Osteocyte (in vitro differentiated cells): ENCODE data around the gene ABCC9. TPM values are rescaled to one million over a fixed set of nuclear protein-coding genes. Genes with fewer than 3 reads are reported as not detected.

Experiments used
- DNase-seq: peaks from one replicate; pipeline ENCODE4 v3.0.0; 2021; ENCODE audit warnings: mixed read lengths; ENCODE audit not compliant: unreplicated experiment; ENCODE audit errors: extremely low spot score
- H3K27ac Mint-ChIP-seq: one replicate; pipeline ENCODE4 v1.8.0; 2021; ENCODE audit warnings: mild to moderate bottlenecking, mixed read lengths; ENCODE audit not compliant: unreplicated experiment
- H3K27me3 Mint-ChIP-seq: one replicate; pipeline ENCODE4 v1.8.0; 2021; ENCODE audit warnings: mixed read lengths; ENCODE audit not compliant: unreplicated experiment
- H3K36me3 Mint-ChIP-seq: one replicate; pipeline ENCODE4 v1.8.0; 2021; ENCODE audit warnings: mixed read lengths; ENCODE audit not compliant: unreplicated experiment
- H3K4me1 Mint-ChIP-seq: one replicate; pipeline ENCODE4 v1.8.0; 2021; ENCODE audit warnings: mixed read lengths; ENCODE audit not compliant: unreplicated experiment
- H3K4me3 Mint-ChIP-seq: one replicate; pipeline ENCODE4 v1.8.0; 2021; ENCODE audit warnings: mild to moderate bottlenecking, moderate library complexity, mixed read lengths; ENCODE audit not compliant: unreplicated experiment
- H3K9me3 Mint-ChIP-seq: one replicate; pipeline ENCODE4 v1.8.0; 2021; ENCODE audit warnings: mixed read lengths; ENCODE audit not compliant: unreplicated experiment
- CTCF ChIP-seq: fragments of 200-600 bp; sonication (generic); IDR thresholded peaks from 2 replicates; pipeline ENCODE4 v1.5.0; 2021; ENCODE audit warnings: antibody characterized with exemption, mild to moderate bottlenecking, moderate library complexity
- total RNA-seq: library from RNA; stranded (reverse); gene quantifications from 2 replicates; pipeline ENCODE4 v1.2.1, GENCODE V29; 2021

ABCC9 gene
- total RNA-seq, 1 donor from 2014 or later = 0.46 TPM

GRCh38 chr12:21984375-21984774 lies 43.1 kb upstream of the ABCC9 start:
- Mint-ChIP-seq H3K4me3 (no peak overlapping the region), H3K27ac (no peak overlapping the region), H3K27me3 (peaks cover 6% of the 10 kb centered on the region), H3K9me3 (no peaks in the 10 kb centered on the region), H3K36me3 (no peaks in the 10 kb centered on the region), H3K4me1 (peaks cover 6% of the 10 kb centered on the region)
- no peak for TF ChIP-seq CTCF
- no peak for DNase-seq

DNA sequence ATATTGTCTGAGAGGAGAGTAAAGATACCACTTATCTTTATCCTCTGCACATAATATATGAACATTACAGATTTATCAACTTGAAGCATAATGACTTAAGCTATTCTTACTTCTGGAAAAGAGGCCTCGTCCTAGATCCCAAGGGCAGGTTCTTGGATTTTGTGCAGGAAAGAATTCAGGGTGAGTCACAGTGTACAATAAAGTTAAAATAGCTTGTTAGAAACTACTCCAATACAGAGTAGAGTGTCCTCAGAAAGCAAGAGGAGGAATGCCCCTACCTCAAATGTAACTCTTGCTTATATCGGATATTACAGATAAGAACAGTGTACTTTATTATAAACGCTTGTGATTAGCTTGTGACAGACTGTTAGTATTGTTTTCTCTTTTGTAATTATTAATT lies 41.9 kb upstream of the ABCC9 start:
- no peaks in the 10 kb centered on the region for H3K36me3 Mint-ChIP-seq
- TF ChIP-seq CTCF = no peak
- H3K9me3 Mint-ChIP-seq = no peaks in the 10 kb centered on the region
- no peak for DNase-seq
- H3K27me3 Mint-ChIP-seq = peaks cover 9% of the 10 kb centered on the region
- no peak overlapping the region for H3K4me3 Mint-ChIP-seq
- H3K27ac Mint-ChIP-seq = no peak overlapping the region
- peaks cover 6% of the 10 kb centered on the region for H3K4me1 Mint-ChIP-seq

- Mint-ChIP-seq H3K9me3 (no peaks in the 10 kb centered on the region), H3K36me3 (no peaks in the 10 kb centered on the region), H3K4me1 (peaks cover 3% of the 10 kb centered on the region), H3K27ac (no peak overlapping the region), H3K27me3 (peaks cover 7% of the 10 kb centered on the region), H3K4me3 (no peak overlapping the region)
- no peak for DNase-seq
- TF ChIP-seq CTCF = no peak
These were observed 39.3 kb upstream of the ABCC9 start for GRCh38 chr12:21980544-21980943.

DNA sequence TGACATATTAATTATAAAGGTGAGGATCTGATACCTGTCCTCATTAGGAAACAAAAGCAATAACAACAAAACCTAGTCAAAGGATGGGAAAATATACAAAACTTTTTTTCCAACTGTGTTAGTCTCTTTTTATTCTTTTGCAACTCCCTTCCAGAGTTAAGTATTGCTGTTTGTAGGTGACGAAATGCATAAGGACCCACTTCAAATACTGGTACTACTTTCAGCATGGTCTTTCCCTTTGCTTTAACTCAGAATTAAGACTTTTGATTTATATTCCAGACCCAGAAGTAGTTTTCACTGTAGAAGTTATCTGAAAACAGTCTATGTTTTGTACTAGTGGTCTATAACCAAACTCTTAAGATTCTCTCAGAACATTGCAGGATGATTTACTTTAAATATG lies 34.1 kb upstream of the ABCC9 start:
- no peaks in the 10 kb centered on the region for H3K9me3 Mint-ChIP-seq
- DNase-seq = no peak

GRCh38 chr12:21973221-21973620 lies 32.0 kb upstream of the ABCC9 start:
- DNase-seq = no peak
- peaks cover 17% of the 10 kb centered on the region for H3K27me3 Mint-ChIP-seq
- H3K36me3 Mint-ChIP-seq = no peaks in the 10 kb centered on the region
- no peak for TF ChIP-seq CTCF
- no peak overlapping the region for H3K27ac Mint-ChIP-seq
- H3K9me3 Mint-ChIP-seq = no peaks in the 10 kb centered on the region
- H3K4me3 Mint-ChIP-seq = no peak overlapping the region
- peaks cover 6% of the 10 kb centered on the region for H3K4me1 Mint-ChIP-seq

More for the DNA sequence above, 34.1 kb upstream of the ABCC9 start:
- peaks cover 6% of the 10 kb centered on the region for H3K4me1 Mint-ChIP-seq
- peaks cover 21% of the 10 kb centered on the region for H3K27me3 Mint-ChIP-seq
- H3K27ac Mint-ChIP-seq = no peak overlapping the region
- H3K4me3 Mint-ChIP-seq = no peak overlapping the region
- TF ChIP-seq CTCF = no peak
- H3K36me3 Mint-ChIP-seq = no peaks in the 10 kb centered on the region
